ENCODE data around the gene ANGPTL4. TPM values are rescaled to one million over a fixed set of nuclear protein-coding genes. Genes with fewer than 3 reads are reported as not detected.

ANGPTL4 gene
- total RNA-seq, 1 donor from 2014 or later = 5.3 TPM

GRCh38 chr19:8413629-8413995, 49.7 kb downstream of the ANGPTL4 start:
- DNase-seq (ENCODE audit: low spot score) = no peak

- no peak for DNase-seq (ENCODE audit: low spot score)
These were observed 52.8 kb downstream of the ANGPTL4 start for GRCh38 chr19:8416796-8417195.

- no peak for DNase-seq (ENCODE audit: low spot score)
These were observed 57.8 kb downstream of the ANGPTL4 start for GRCh38 chr19:8421484-8422461.

- peak; percentile 86 for DNase-seq (ENCODE audit: low spot score)
These were observed 59.9 kb downstream of the ANGPTL4 start for GRCh38 chr19:8423817-8424223.

Other genes starting within 250 kb of the ANGPTL4 start
- 0.09 TPM for gene FBN3, start 214.6 kb upstream of the ANGPTL4 start, total RNA-seq
- gene CERS4, start 154.8 kb upstream of the ANGPTL4 start, total RNA-seq = 20.7 TPM
- gene CD320, start 55.8 kb upstream of the ANGPTL4 start, total RNA-seq = 52.2 TPM
- gene NDUFA7, start 42.8 kb upstream of the ANGPTL4 start, total RNA-seq = 45.2 TPM
- gene RPS28, start 42.7 kb upstream of the ANGPTL4 start, total RNA-seq = 1,184 TPM
- gene KANK3, start 20.9 kb upstream of the ANGPTL4 start, total RNA-seq = 7.7 TPM
- 170 TPM for gene RAB11B, start 26.2 kb downstream of the ANGPTL4 start, total RNA-seq
- 45.8 TPM for gene MARCHF2, start 49.1 kb downstream of the ANGPTL4 start, total RNA-seq
- 152 TPM for gene HNRNPM, start 80.8 kb downstream of the ANGPTL4 start, total RNA-seq
- 4.8 TPM for gene PRAM1, start 138.5 kb downstream of the ANGPTL4 start, total RNA-seq
- 32.8 TPM for gene ZNF414, start 150.0 kb downstream of the ANGPTL4 start, total RNA-seq
- 47.2 TPM for gene MYO1F, start 213.3 kb downstream of the ANGPTL4 start, total RNA-seq
- 32.6 TPM for gene ADAMTS10, start 246.6 kb downstream of the ANGPTL4 start, total RNA-seq